ENCODE data around the gene CITED4. TPM values are rescaled to one million over a fixed set of nuclear protein-coding genes. Genes with fewer than 3 reads are reported as not detected.

CITED4 gene
- total RNA-seq, 2 donors from 2014 or later, result 53.5 to 55.9 TPM

DNA sequence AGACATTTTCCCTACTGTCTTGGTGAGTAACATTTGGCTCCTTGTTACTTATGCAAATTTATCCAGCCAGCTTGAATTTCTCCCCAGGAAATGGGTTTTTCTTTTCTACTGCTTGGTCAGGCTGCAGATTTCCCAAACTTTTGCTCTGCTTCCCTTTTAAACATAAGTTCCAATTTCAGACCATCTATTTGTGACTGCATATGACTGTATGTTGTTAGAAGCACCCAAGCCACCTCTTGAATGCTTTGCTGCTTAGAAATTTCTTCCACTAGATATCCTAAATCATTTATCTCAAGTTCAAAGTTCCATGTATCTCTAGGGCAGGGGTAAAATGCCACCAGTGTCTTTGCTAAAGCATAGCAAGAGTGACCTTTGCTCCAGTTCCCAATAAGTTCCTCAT, 32.3 kb upstream of the CITED4 start:
- no peak overlapping the region for H3K27ac ChIP-seq

DNA sequence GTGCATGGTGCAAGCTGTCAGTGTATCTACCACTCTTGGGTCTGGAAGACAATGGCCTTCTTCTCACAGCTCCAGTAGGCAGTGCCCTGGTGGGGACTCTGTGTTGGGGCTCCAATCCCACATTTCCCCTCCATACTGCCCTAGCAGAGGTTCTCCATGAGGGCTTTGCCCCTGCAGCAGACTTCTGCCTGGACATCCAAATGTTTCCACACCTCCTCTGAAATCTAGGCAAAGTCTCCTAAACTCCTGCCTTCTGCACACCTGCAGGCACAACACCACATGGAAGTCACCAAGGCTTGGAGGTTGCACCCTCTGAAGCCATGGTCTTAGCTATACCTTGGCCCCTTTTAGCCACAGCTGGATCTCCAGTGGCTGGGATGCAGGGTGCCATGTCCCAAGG, 31.8 kb upstream of the CITED4 start:
- H3K27me3 ChIP-seq (replicated peaks; ENCODE audit: insufficient read depth), result no peaks in the 10 kb centered on the region
- peaks cover 13 to 16% of the 10 kb centered on the region in 2 donors for H3K4me1 ChIP-seq (ENCODE audit: control insufficient read depth in 1 of 2, low read depth in 2 of 2)
- H3K36me3 ChIP-seq, result no peaks in the 10 kb centered on the region
- ATAC-seq (ENCODE audit: insufficient number of reproducible peaks, low FRiP score, low read depth) (no peak), DNase-seq (ENCODE audit: low spot score) (no peak)
- no peak overlapping the region for H3K27ac ChIP-seq
- TF ChIP-seq, protein P1, sequence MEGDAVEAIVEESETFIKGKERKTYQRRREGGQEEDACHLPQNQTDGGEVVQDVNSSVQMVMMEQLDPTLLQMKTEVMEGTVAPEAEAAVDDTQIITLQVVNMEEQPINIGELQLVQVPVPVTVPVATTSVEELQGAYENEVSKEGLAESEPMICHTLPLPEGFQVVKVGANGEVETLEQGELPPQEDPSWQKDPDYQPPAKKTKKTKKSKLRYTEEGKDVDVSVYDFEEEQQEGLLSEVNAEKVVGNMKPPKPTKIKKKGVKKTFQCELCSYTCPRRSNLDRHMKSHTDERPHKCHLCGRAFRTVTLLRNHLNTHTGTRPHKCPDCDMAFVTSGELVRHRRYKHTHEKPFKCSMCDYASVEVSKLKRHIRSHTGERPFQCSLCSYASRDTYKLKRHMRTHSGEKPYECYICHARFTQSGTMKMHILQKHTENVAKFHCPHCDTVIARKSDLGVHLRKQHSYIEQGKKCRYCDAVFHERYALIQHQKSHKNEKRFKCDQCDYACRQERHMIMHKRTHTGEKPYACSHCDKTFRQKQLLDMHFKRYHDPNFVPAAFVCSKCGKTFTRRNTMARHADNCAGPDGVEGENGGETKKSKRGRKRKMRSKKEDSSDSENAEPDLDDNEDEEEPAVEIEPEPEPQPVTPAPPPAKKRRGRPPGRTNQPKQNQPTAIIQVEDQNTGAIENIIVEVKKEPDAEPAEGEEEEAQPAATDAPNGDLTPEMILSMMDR (IDR thresholded peaks at IDR 0.05), result no peak
- H3K4me3 ChIP-seq, result no peak overlapping the region
- H3K9me3 ChIP-seq, result peaks cover 17% of the 10 kb centered on the region

More for the DNA sequence above, 32.3 kb upstream of the CITED4 start:
- no peak for DNase-seq (ENCODE audit: low spot score)
- TF ChIP-seq, protein P1 (IDR thresholded peaks at IDR 0.05), result no peak
- Histone ChIP-seq H3K36me3 (no peaks in the 10 kb centered on the region), H3K9me3 (peaks cover 17% of the 10 kb centered on the region), H3K4me1 (ENCODE audit: control insufficient read depth in 1 of 2, low read depth in 2 of 2) (peaks cover 13 to 19% of the 10 kb centered on the region in 2 donors), H3K4me3 (no peak overlapping the region), H3K27me3 (replicated peaks; ENCODE audit: insufficient read depth) (no peaks in the 10 kb centered on the region)
- no peak for ATAC-seq (ENCODE audit: insufficient number of reproducible peaks, low FRiP score, low read depth)

DNA sequence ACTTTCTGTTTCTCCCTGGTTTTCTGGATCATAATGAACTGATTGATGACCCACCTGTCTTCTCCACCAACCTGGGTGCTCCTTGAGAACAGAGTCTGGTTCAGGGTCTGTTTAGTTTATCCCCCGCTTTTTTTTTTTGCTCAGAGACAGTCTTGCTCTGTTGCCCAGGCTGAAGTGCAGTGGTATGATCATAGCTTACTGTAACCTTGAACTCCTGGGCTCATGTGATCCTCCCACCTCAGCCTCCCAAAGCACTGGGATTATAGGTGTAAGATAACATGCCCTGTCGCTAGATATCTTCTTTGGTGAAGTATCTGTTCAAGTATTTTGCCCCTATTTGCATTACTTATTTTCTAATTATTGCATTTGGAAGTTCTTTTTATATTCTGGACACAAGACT, 30.2 kb upstream of the CITED4 start:
- DNase-seq (ENCODE audit: low spot score) (no peak), ATAC-seq (ENCODE audit: insufficient number of reproducible peaks, low FRiP score, low read depth) (no peak)
- Histone ChIP-seq H3K27ac (no peak overlapping the region), H3K36me3 (no peaks in the 10 kb centered on the region), H3K4me1 (ENCODE audit: control insufficient read depth in 1 of 2, low read depth in 2 of 2) (peaks cover 0 to under 1% of the 10 kb centered on the region in 2 donors), H3K4me3 (no peak overlapping the region), H3K27me3 (replicated peaks; ENCODE audit: insufficient read depth) (no peaks in the 10 kb centered on the region), H3K9me3 (peaks cover 17% of the 10 kb centered on the region)
- TF ChIP-seq, protein P1 (IDR thresholded peaks at IDR 0.05), result no peak

DNA sequence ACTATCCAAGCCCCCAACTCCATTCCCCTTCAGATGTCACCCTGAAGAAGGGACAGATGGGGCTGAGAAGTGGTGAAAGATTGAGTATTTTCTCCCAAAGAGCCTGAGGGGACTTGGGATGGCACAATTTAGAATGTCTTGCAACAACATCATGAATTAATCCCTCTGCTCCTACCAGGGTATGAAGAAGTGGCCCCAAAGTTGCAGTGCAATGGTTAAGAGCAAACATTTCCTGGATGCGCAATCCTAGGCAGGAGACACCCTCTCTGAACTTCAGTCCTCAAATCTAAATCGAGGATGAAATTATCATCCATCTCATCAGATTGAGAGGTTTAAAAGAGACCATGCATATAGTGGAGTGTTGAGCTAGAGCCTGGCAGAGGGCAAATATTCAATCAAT, 28.6 kb upstream of the CITED4 start:
- Histone ChIP-seq H3K27me3 (replicated peaks; ENCODE audit: insufficient read depth) (no peaks in the 10 kb centered on the region), H3K36me3 (no peaks in the 10 kb centered on the region), H3K4me3 (no peak overlapping the region), H3K27ac (no peak overlapping the region), H3K9me3 (peaks cover 17% of the 10 kb centered on the region), H3K4me1 (ENCODE audit: control insufficient read depth in 1 of 2, low read depth in 2 of 2) (no peaks in the 10 kb centered on the region)
- DNase-seq (ENCODE audit: low spot score), result no peak
- TF ChIP-seq, protein P1 (IDR thresholded peaks at IDR 0.05), result no peak
- no peak for ATAC-seq (ENCODE audit: insufficient number of reproducible peaks, low FRiP score, low read depth)

DNA sequence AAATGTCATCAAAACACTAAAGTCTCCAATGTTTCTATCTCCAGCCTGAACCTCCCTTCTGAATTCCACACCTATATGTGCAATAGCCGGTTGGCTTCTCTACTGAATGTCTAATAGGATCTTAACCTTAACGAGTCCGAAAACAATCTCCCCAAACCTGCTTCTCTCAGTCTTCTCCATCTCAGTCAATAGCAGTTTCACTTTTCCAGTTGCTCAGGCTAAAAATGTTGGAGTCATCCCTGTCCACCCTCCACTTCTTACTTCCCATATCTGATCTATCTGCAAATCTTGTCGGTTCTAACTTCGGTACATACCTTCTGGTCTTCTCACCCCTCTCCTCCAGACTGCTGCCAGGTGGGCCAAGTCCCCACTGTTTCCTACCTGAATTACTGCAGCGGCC, 25.5 kb upstream of the CITED4 start:
- ATAC-seq (ENCODE audit: insufficient number of reproducible peaks, low FRiP score, low read depth) (no peak), DNase-seq (ENCODE audit: low spot score) (no peak)
- no peak overlapping the region for H3K4me3 ChIP-seq
- no peaks in the 10 kb centered on the region for H3K27me3 ChIP-seq (replicated peaks; ENCODE audit: insufficient read depth)
- peaks cover 0 to 8% of the 10 kb centered on the region in 2 donors for H3K4me1 ChIP-seq (ENCODE audit: control insufficient read depth in 1 of 2, low read depth in 2 of 2)
- H3K27ac ChIP-seq, result no peak overlapping the region
- no peaks in the 10 kb centered on the region for H3K36me3 ChIP-seq
- TF ChIP-seq, protein P1 (IDR thresholded peaks at IDR 0.05), result no peak
- no peaks in the 10 kb centered on the region for H3K9me3 ChIP-seq

All from thoracic aorta (tissue), 2 donors.